H1 (cell line): ENCODE data around the gene PSMB1. TPM values are rescaled to one million over a fixed set of nuclear protein-coding genes. Genes with fewer than 3 reads are reported as not detected.
A peak's percentile ranks its signal among the peaks of the same experiment; 100 is the strongest.

Source experiments
- CTCF ChIA-PET: fragments of 300-600 bp; sonication (Branson Sonifier 250); formaldehyde crosslinking; loops from one replicate; lab custom pipeline; 2021; ENCODE audit not compliant: partially characterized antibody; lab: Charles Lee
- POLR2A ChIA-PET: fragments of 300-600 bp; sonication (Branson Sonifier 250); formaldehyde crosslinking; loops from one replicate; lab custom pipeline; 2021; ENCODE audit warnings: inconsistent platforms; ENCODE audit not compliant: partially characterized antibody; lab: Charles Lee
- DNase-seq, 2 experiments: peaks; one replicate each; pipeline versions ENCODE4 v3.0.0 to v3.0.0-alpha.2; 2010 to 2022; ENCODE audit warnings: low spot score in 2 of 2, low read depth in 1 of 2, mixed read lengths in 1 of 2
- FAIRE-seq: peaks from 2 replicates; lab custom pipeline; 2011; peaks lifted over from hg19 to GRCh38; lab: Jason Lieb, UNC
- H2AFZ ChIP-seq: 2 replicates; pipeline ENCODE4 v1.8.1; 2012; ENCODE audit warnings: low read length, inconsistent platforms
- H2AK5ac ChIP-seq: 2 replicates; pipeline ENCODE4 v1.6.1; 2013; ENCODE audit warnings: low read depth, low read length
- H2BK120ac ChIP-seq: replicated peaks from 2 replicates; pipeline ENCODE3; 2013; ENCODE audit warnings: low read depth, low read length, inconsistent platforms
- H2BK12ac ChIP-seq: 2 replicates; pipeline ENCODE4 v1.6.1; 2013; ENCODE audit warnings: low read depth, low read length
- H2BK15ac ChIP-seq: 2 replicates; pipeline ENCODE4 v1.6.1; 2013; ENCODE audit warnings: low read length
- H2BK20ac ChIP-seq: 2 replicates; pipeline ENCODE4 v1.6.1; 2013; ENCODE audit warnings: low read length
- H2BK5ac ChIP-seq: 2 replicates; pipeline ENCODE4 v1.6.1; 2013; ENCODE audit warnings: low read depth, low read length
- H3K14ac ChIP-seq: 2 replicates; pipeline ENCODE4 v1.6.1; 2013; ENCODE audit warnings: inconsistent platforms; ENCODE audit not compliant: insufficient read length
- H3K18ac ChIP-seq: 2 replicates; pipeline ENCODE4 v1.6.1; 2013; ENCODE audit warnings: low read length; ENCODE audit errors: extremely low read depth
- H3K23ac ChIP-seq: 2 replicates; pipeline ENCODE4 v1.6.1; 2013; ENCODE audit warnings: inconsistent platforms; ENCODE audit not compliant: insufficient read length
- H3K23me2 ChIP-seq: 2 replicates; pipeline ENCODE4 v1.6.1; 2013; ENCODE audit warnings: low read depth, low read length
- H3K27ac ChIP-seq: 2 replicates; pipeline ENCODE4 v1.6.1; 2011; ENCODE audit warnings: low read depth, low read length, inconsistent platforms
- H3K27me3 ChIP-seq, 4 experiments: replicated peaks in 1 of 4; 1 replicate in 1 of 4; 2 replicates in 3 of 4; pipeline versions ENCODE4 v1.6.1 to v1.8.1; 2011 to 2013; ENCODE audit warnings: low read length in 3 of 4, mild to moderate bottlenecking in 3 of 4, inconsistent platforms in 2 of 4, mixed read lengths in 2 of 4, moderate library complexity in 1 of 4; ENCODE audit not compliant: control insufficient read depth in 3 of 4, insufficient read depth in 3 of 4; ENCODE audit errors: extremely low read depth in 1 of 4
- H3K36me3 ChIP-seq, 4 experiments: 2 replicates each; pipeline versions ENCODE4 v1.6.1 to v1.8.1; 2011 to 2013; ENCODE audit warnings: mild to moderate bottlenecking in 4 of 4, low read length in 3 of 4, moderate library complexity in 2 of 4, control low read depth in 1 of 4, inconsistent platforms in 1 of 4; ENCODE audit not compliant: insufficient read depth in 4 of 4, control insufficient read depth in 2 of 4
- H3K4ac ChIP-seq: replicated peaks from 2 replicates; pipeline ENCODE3; 2013; ENCODE audit warnings: low read length, low read depth, mixed read lengths, inconsistent platforms; ENCODE audit not compliant: insufficient read length
- H3K4me1 ChIP-seq, 4 experiments: replicated peaks in 1 of 4; 1 replicate in 1 of 4; 2 replicates in 3 of 4; pipeline versions ENCODE4 v1.6.1 to v1.8.1; 2011 to 2013; ENCODE audit warnings: low read length in 3 of 4, inconsistent platforms in 2 of 4, mixed read lengths in 1 of 4; ENCODE audit not compliant: insufficient read depth in 4 of 4, control insufficient read depth in 3 of 4
- H3K4me2 ChIP-seq, 2 experiments: 2 replicates each; pipeline versions ENCODE4 v1.6.1 to v1.8.1; 2011 to 2013; ENCODE audit warnings: low read depth in 2 of 2, low read length in 2 of 2, control low read depth in 1 of 2, inconsistent platforms in 1 of 2, mild to moderate bottlenecking in 1 of 2; ENCODE audit not compliant: insufficient read depth in 1 of 2
- H3K4me3 ChIP-seq, 4 experiments: fragments of 200-600, 300-600 bp in 1 of 4; sonication (generic), shearing (Covaris generic), sonication (Bioruptor Twin) in 1 of 4; 2 replicates each; pipeline versions ENCODE4 v1.5.1 to v1.8.1; 2011 to 2016; ENCODE audit warnings: low read length in 4 of 4, low read depth in 3 of 4, control low read depth in 2 of 4, inconsistent platforms in 2 of 4, mild to moderate bottlenecking in 2 of 4, mixed read lengths in 1 of 4, moderate library complexity in 1 of 4; ENCODE audit not compliant: insufficient read depth in 2 of 4; ENCODE audit errors: extremely low read depth in 1 of 4
- H3K56ac ChIP-seq: replicated peaks from 2 replicates; pipeline ENCODE3; 2013; ENCODE audit warnings: low read depth, mild to moderate bottlenecking, mixed read lengths, low read length, inconsistent platforms; ENCODE audit not compliant: insufficient read length
- H3K79me1 ChIP-seq: 2 replicates; pipeline ENCODE4 v1.6.1; 2013; ENCODE audit warnings: low read depth, low read length, control low read depth
- H3K79me2 ChIP-seq, 2 experiments: 2 replicates each; pipeline versions ENCODE4 v1.6.1 to v1.8.1; 2012 to 2013; ENCODE audit warnings: low read length in 2 of 2, mild to moderate bottlenecking in 2 of 2, inconsistent platforms in 1 of 2; ENCODE audit not compliant: insufficient read depth in 2 of 2, control insufficient read depth in 1 of 2
- H3K9ac ChIP-seq, 4 experiments: replicated peaks in 1 of 4; 1 replicate in 1 of 4; 2 replicates in 3 of 4; pipeline versions ENCODE4 v1.6.1 to v1.8.1; 2011 to 2013; ENCODE audit warnings: low read depth in 3 of 4, low read length in 3 of 4, control low read depth in 2 of 4, mild to moderate bottlenecking in 2 of 4, moderate library complexity in 2 of 4, inconsistent platforms in 1 of 4; ENCODE audit errors: extremely low read depth in 1 of 4
- H3K9me3 ChIP-seq, 2 experiments: 2 replicates each; pipeline versions ENCODE4 v1.6.1 to v1.8.1; 2012 to 2013; ENCODE audit warnings: mild to moderate bottlenecking in 2 of 2, moderate library complexity in 2 of 2, control low read depth in 1 of 2, inconsistent platforms in 1 of 2, low read depth in 1 of 2, low read length in 1 of 2, mixed read lengths in 1 of 2; ENCODE audit not compliant: insufficient read depth in 2 of 2
- H4K20me1 ChIP-seq, 2 experiments: replicated peaks in 1 of 2; 2 replicates each; pipeline versions ENCODE3 to v1.8.1; 2011 to 2013; ENCODE audit warnings: inconsistent platforms in 2 of 2, low read length in 2 of 2, mild to moderate bottlenecking in 1 of 2; ENCODE audit not compliant: insufficient read depth in 2 of 2, control insufficient read depth in 1 of 2
- H4K5ac ChIP-seq: 2 replicates; pipeline ENCODE4 v1.6.1; 2013; ENCODE audit warnings: low read length, low read depth, mixed read lengths, inconsistent platforms; ENCODE audit not compliant: insufficient read length
- H4K8ac ChIP-seq: 2 replicates; pipeline ENCODE4 v1.8.0; 2013; ENCODE audit warnings: mild to moderate bottlenecking, moderate library complexity, low read length, inconsistent platforms; ENCODE audit not compliant: insufficient read depth; ENCODE audit errors: extremely low read depth
- H4K91ac ChIP-seq: replicated peaks from 2 replicates; pipeline ENCODE3; 2013; ENCODE audit warnings: low read length, mixed read lengths, inconsistent platforms; ENCODE audit not compliant: insufficient read length
- ASH2L ChIP-seq: fragments of 200-600, 300-600 bp; sonication (generic); IDR thresholded peaks from one replicate; pipeline ENCODE4 v1.7.1; 2017; ENCODE audit warnings: low read length
- CBX5 ChIP-seq: fragments of 300-800, 300-1000 bp; sonication (generic); IDR thresholded peaks from 2 replicates; pipeline ENCODE4 v1.7.1; 2016; ENCODE audit warnings: antibody characterized with exemption, low read length, low read depth
- CEBPB ChIP-seq: IDR thresholded peaks from 2 replicates; pipeline ENCODE4 v1.6.1; 2012; ENCODE audit warnings: low read depth, low read length
- EP300 ChIP-seq, 2 experiments: IDR thresholded peaks; 1 replicate in 1 of 2; 2 replicates in 1 of 2; pipeline ENCODE4 v1.6.1; 2011 to 2012; ENCODE audit warnings: low read depth in 2 of 2, low read length in 2 of 2, mild to moderate bottlenecking in 2 of 2, borderline replicate concordance in 1 of 2, inconsistent platforms in 1 of 2, moderate library complexity in 1 of 2
- EZH2 ChIP-seq: fragments of 200-600 bp; sonication (generic); IDR thresholded peaks from 2 replicates; pipeline ENCODE4 v1.7.1; 2012; ENCODE audit warnings: low read depth, mild to moderate bottlenecking, moderate library complexity, low read length, inconsistent platforms; ENCODE audit not compliant: severe bottlenecking
- KDM1A ChIP-seq: fragments of 200-600, 300-600 bp; sonication (generic); IDR thresholded peaks from 2 replicates; pipeline ENCODE4 v1.7.1; 2016; ENCODE audit warnings: mild to moderate bottlenecking, low read length, borderline replicate concordance
- SAP30 ChIP-seq: fragments of 300-600 bp; sonication (generic); IDR thresholded peaks from 2 replicates; pipeline ENCODE4 v1.7.1; 2012; ENCODE audit warnings: low read length, moderate library complexity, mild to moderate bottlenecking, inconsistent platforms; ENCODE audit not compliant: insufficient read depth, insufficient replicate concordance
- TAF1 ChIP-seq: IDR thresholded peaks from 2 replicates; pipeline ENCODE4 v1.6.1; 2011; ENCODE audit warnings: mild to moderate bottlenecking, low read depth, low read length
- WGBS, 2 experiments: shearing (Covaris generic) in 1 of 2; methylation state at CpG; one replicate each; pipeline versions ENCODE4 v1.1.6 to v1.1.7; 2013 to 2015; ENCODE audit warnings: low lambda C conversion rate in 2 of 2, mixed read lengths in 2 of 2, inconsistent platforms in 1 of 2, low coverage in 1 of 2, missing lambda C conversion rate in 1 of 2; ENCODE audit not compliant: insufficient replicate concordance in 2 of 2, insufficient coverage in 1 of 2, insufficient read length in 1 of 2; ENCODE audit errors: extremely low coverage in 1 of 2, missing lambda C conversion rate in 1 of 2; 5-methylcytosine and 5-hydroxymethylcytosine counted together
- polyA plus RNA-seq, 7 experiments: library from polyadenylated mRNA; depleted of rRNA in 3 of 7; stranded (reverse) in 5 of 7; unstranded in 2 of 7; fragments of >200 nt in 5 of 7; fragments of 200-250 nt in 2 of 7; gene quantifications; 1 replicate in 5 of 7; 2 replicates in 1 of 7; 4 replicates in 1 of 7; pipeline versions ENCODE4 v1.2.1 to v1.2.3, GENCODE V29; 2011 to 2013; ENCODE audit warnings: missing spikeins in 2 of 7, mixed read lengths in 2 of 7
- total RNA-seq: library from RNA; stranded (reverse); fragmentation: NEBNext Ultra II Directional; extraction: Animal tissue kit (Norgen Biotek cat#: 25700); gene quantifications from 2 replicates; pipeline ENCODE4 v1.2.1, GENCODE V29; 2021

The PSMB1 gene
- total and polyA plus RNA-seq, 2 of the 8 experiments (the other 6 are each of a cell fraction or from before 2014, with no cell fraction given) = 237 to 609 TPM

DNA sequence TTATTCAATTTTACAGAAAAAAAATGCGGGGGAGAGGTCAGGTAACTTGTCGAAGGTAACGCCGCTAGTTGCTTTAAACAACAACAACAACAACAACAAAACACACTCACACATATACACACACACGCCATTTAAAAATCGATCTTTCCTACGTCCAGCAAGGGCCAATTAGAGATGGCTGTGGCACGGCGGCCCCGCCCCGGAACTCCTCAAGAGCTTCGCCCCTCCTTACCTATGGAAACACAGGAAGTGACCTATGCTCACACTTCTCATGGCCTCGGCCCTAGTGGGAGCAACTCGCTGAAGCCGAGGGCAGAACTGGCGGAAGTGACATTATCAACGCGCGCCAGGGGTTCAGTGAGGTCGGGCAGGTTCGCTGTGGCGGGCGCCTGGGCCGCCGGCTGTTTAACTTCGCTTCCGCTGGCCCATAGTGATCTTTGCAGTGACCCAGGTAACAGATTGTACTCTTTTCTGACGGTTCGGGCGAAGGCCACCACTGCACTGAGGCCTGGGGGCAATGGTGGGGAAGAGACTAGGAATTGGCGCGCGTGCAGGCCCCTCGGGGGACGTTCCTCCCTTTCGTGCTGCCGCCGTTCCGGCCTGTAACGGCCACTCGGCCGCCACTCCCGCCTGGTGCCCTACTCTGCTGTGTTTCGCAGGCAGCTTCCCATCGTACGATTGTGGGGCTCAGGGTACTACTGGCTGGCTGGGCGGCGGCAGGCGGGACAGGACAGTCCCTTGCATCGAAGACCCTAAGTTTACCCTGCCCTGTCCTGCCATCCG is 1.1 kb upstream of the PSMB1 start, which contains the start of gene TBP:
Gene TBP (plus strand): TSS at position 357 of the 783 bp plus-strand sequence. CDS start 2,661 bp downstream, outside the sequence.
- no peak within 1 kb of the TSS for H2BK12ac ChIP-seq
- peaks cover 0 to 3% (median 0%) of the 10 kb centered on the region in 4 experiments; a peak in 3 of 7 replicates for H3K4me1 ChIP-seq
- no peak within 1 kb of the TSS for H3K23ac ChIP-seq
- no peaks in the 10 kb centered on the region for H3K27me3 ChIP-seq
- peak within 1 kb of the TSS; percentile 98 to 99 (median 99) for H3K4me3 ChIP-seq
- peak within 1 kb of the TSS; percentile 76 to 98 (median 91) for H3K9ac ChIP-seq
- H3K4ac ChIP-seq = no peak within 1 kb of the TSS
- H3K9me3 ChIP-seq = no peaks in the 10 kb centered on the region
- H2BK15ac ChIP-seq = no peak within 1 kb of the TSS
- FAIRE-seq = peak; percentile 92
- no peak within 1 kb of the TSS for H2BK120ac ChIP-seq
- no peak within 1 kb of the TSS for H3K14ac ChIP-seq
- CTCF ChIA-PET = interaction anchor here (1.0 to 1.4 kb wide), 2 partner anchors 11 to 22 kb away, joined by 3 to 4 read pairs; no protein-coding TSS in a partner anchor
- H3K79me2 ChIP-seq = peaks cover 40 to 82% of the 10 kb centered on the region in 2 experiments
- POLR2A ChIA-PET = interaction anchor here (0.6 to 5.8 kb wide), 13 partner anchors 8 to 852 kb away, joined by 3 to 37 read pairs (median 3); partner anchors contain the start of genes DYNLT2, ERMARD and PDCD2
- H3K27ac ChIP-seq = peak within 1 kb of the TSS; percentile 65
- H3K23me2 ChIP-seq = peaks cover 5% of the 10 kb centered on the region
- H2AK5ac ChIP-seq = no peak within 1 kb of the TSS
- peak within 1 kb of the TSS; percentile 96; the same call in 1 of the 2 replicates for H4K8ac ChIP-seq
- peak; percentile 93 to 97 for DNase-seq
- peak within 1 kb of the TSS; percentile 49 for H3K56ac ChIP-seq
- H2AFZ ChIP-seq = peak within 1 kb of the TSS; percentile 98
- H2BK20ac ChIP-seq = no peak within 1 kb of the TSS
- H3K4me2 ChIP-seq = peak within 1 kb of the TSS; percentile 94 to 97
- H4K5ac ChIP-seq = no peak within 1 kb of the TSS
- peak within 1 kb of the TSS; percentile 89; the same call in 1 of the 2 replicates for H3K18ac ChIP-seq
- H4K20me1 ChIP-seq = peaks cover under 1 to 7% of the 10 kb centered on the region in 2 experiments
- H3K79me1 ChIP-seq = peaks cover 4% of the 10 kb centered on the region
- H3K36me3 ChIP-seq = peaks cover 3 to 8% (median 6%) of the 10 kb centered on the region in 4 experiments; a peak in 6 of 8 replicates
- 1% methylated on average over 51 of the region's 51 CpGs; no CpG with 5 or more reads in 1 of the 2 experiments for WGBS, 2 experiments
- peak within 1 kb of the TSS; percentile 70 for H4K91ac ChIP-seq
- peak within 1 kb of the TSS; percentile 92 for H2BK5ac ChIP-seq
- TF ChIP-seq TAF1 = peak; percentile 92
- TF ChIP-seq CBX5 = no peak
- TF ChIP-seq EP300 (IDR thresholded peaks at IDR 0.05; ENCODE audit: borderline replicate concordance in 1 of 2, low read depth in 2 of 2, low read length in 2 of 2) = no peak
- TF ChIP-seq EZH2 = no peak
- peak; percentile 69 for TF ChIP-seq SAP30
- TF ChIP-seq ASH2L = peak; percentile 67
- TF ChIP-seq CEBPB = no peak
- TF ChIP-seq KDM1A = no peak
